CD4-positive, alpha-beta memory T cell (primary cell): Measurements from ENCODE around the gene SNX3. TPM values are rescaled to one million over a fixed set of nuclear protein-coding genes. Genes with fewer than 3 reads are reported as not detected.

Source experiments
- CTCF ChIA-PET: fragments of 350-600 bp; sonication (Branson Sonifier 250); formaldehyde crosslinking; loops from one replicate; lab custom pipeline; 2021; ENCODE audit warnings: inconsistent platforms; ENCODE audit not compliant: partially characterized antibody; lab: Charles Lee
- POLR2A ChIA-PET: fragments of 350-600 bp; sonication (Branson Sonifier 250); formaldehyde crosslinking; loops from one replicate; lab custom pipeline; 2021; ENCODE audit not compliant: partially characterized antibody; lab: Charles Lee
- DNase-seq, 5 donors: peaks; one replicate each; pipeline versions ENCODE4 v3.0.0 to v3.0.0-alpha.2; 2020 to 2022; ENCODE audit warnings: mixed read lengths in 1 of 5
- H3K27ac ChIP-seq: one replicate; pipeline ENCODE4 v1.7.0; 2013; ENCODE audit warnings: low read depth, low read length
- H3K27me3 ChIP-seq: 2 replicates; pipeline ENCODE4 v1.7.0; 2013; ENCODE audit warnings: mild to moderate bottlenecking, low read length, moderate library complexity; ENCODE audit not compliant: insufficient read depth
- H3K36me3 ChIP-seq: 2 replicates; pipeline ENCODE4 v1.7.0; 2013; ENCODE audit warnings: mild to moderate bottlenecking, low read length, moderate library complexity; ENCODE audit not compliant: insufficient read depth
- H3K4me1 ChIP-seq: 2 replicates; pipeline ENCODE4 v1.7.0; 2013; ENCODE audit warnings: mild to moderate bottlenecking, low read length, moderate library complexity; ENCODE audit not compliant: insufficient read depth
- H3K4me3 ChIP-seq, 2 donors: one replicate each; pipeline ENCODE4 v1.7.0; 2013; ENCODE audit warnings: low read length in 2 of 2, mild to moderate bottlenecking in 1 of 2
- H3K9me3 ChIP-seq, 2 donors: one replicate each; pipeline ENCODE4 v1.7.0; 2013; ENCODE audit warnings: low read length in 2 of 2, control low read depth in 1 of 2; ENCODE audit not compliant: control insufficient read depth in 1 of 2
- H3K27ac Mint-ChIP-seq, 7 donors: one replicate each; pipeline ENCODE4 v1.8.0; 2020 to 2021; ENCODE audit warnings: mixed read lengths in 7 of 7, mild to moderate bottlenecking in 6 of 7, inconsistent platforms in 3 of 7, moderate library complexity in 3 of 7
- H3K27me3 Mint-ChIP-seq, 2 donors: one replicate each; pipeline ENCODE4 v1.8.0; 2020 to 2021; ENCODE audit warnings: mixed read lengths in 2 of 2
- H3K36me3 Mint-ChIP-seq, 2 donors: one replicate each; pipeline ENCODE4 v1.8.0; 2020 to 2021; ENCODE audit warnings: mixed read lengths in 2 of 2, inconsistent platforms in 1 of 2, mild to moderate bottlenecking in 1 of 2
- H3K4me1 Mint-ChIP-seq, 4 donors: one replicate each; pipeline ENCODE4 v1.8.0; 2020 to 2021; ENCODE audit warnings: mixed read lengths in 4 of 4, mild to moderate bottlenecking in 1 of 4
- H3K4me3 Mint-ChIP-seq, 8 donors: one replicate each; pipeline ENCODE4 v1.8.0; 2020 to 2021; ENCODE audit warnings: mixed read lengths in 8 of 8, mild to moderate bottlenecking in 7 of 8, moderate library complexity in 6 of 8, inconsistent platforms in 3 of 8
- H3K9me3 Mint-ChIP-seq, 8 donors: one replicate each; pipeline ENCODE4 v1.8.0; 2020 to 2021; ENCODE audit warnings: mixed read lengths in 8 of 8, mild to moderate bottlenecking in 5 of 8, inconsistent platforms in 3 of 8, moderate library complexity in 1 of 8
- intact Hi-C: fragments of 100-400 bp; cut with micrococcal nuclease; formaldehyde crosslinking; loops from one replicate; pipeline ENCODE4 v1.15.1; 2023
- polyA plus RNA-seq, 2 donors: library from polyadenylated mRNA; unstranded; fragments of 300-500 nt; fragmentation: Illumina TruSeq; gene quantifications; one replicate each; pipeline ENCODE4 v1.2.3, GENCODE V29; 2021
- total RNA-seq, 2 experiments: library from RNA; stranded (reverse); gene quantifications; one replicate each; pipeline ENCODE4 v1.2.3, GENCODE V29; 2021

SNX3 gene
- total and polyA plus RNA-seq, 4 experiments from 2014 or later = 65.9 to 261 (median 127) TPM

DNA sequence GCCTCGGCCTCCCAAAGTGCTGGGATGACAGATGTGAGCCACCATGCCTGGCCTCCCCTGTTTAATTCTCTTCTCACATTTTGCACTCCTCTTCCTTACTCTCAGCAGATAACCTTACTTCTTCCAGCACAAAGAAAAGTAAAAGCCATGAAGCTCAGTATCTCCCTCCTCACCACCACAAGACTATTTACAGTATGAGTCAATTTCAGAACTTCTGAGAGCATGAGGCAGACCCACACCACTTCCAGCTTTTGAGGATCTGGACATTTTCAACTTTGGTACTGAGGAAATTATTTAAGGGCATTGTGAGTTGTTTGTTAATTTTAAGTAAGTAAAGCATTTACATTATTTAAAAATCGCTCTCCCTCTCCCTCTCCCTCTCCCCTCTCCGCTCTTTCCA lies 8.0 kb upstream of the SNX3 start:
- no peak for DNase-seq
- H3K27ac ChIP-seq = no peak overlapping the region
- H3K4me1 ChIP-seq = no peaks in the 10 kb centered on the region
- no peaks in the 10 kb centered on the region for H3K9me3 ChIP-seq
- peaks cover under 1 to 2% of the 10 kb centered on the region in 2 donors for H3K27me3 Mint-ChIP-seq
- H3K36me3 Mint-ChIP-seq = no peaks in the 10 kb centered on the region
- no peak overlapping the region for H3K27ac Mint-ChIP-seq
- no peaks in the 10 kb centered on the region for H3K9me3 Mint-ChIP-seq
- no peaks in the 10 kb centered on the region for H3K4me1 Mint-ChIP-seq
- POLR2A ChIA-PET = no interaction called here
- CTCF ChIA-PET = interaction anchor here (0.9 kb wide), 1 partner anchor 30 kb away, joined by 3 read pairs; no protein-coding TSS in a partner anchor
- H3K36me3 ChIP-seq = no peaks in the 10 kb centered on the region
- no peak overlapping the region for H3K4me3 ChIP-seq
- H3K4me3 Mint-ChIP-seq = no peak overlapping the region
- intact Hi-C loops = loop anchor here (10.0 kb wide), 1 partner anchor 826 kb away; the partner anchor contains the start of genes CEP57L1 and SESN1
- no peaks in the 10 kb centered on the region for H3K27me3 ChIP-seq

DNA sequence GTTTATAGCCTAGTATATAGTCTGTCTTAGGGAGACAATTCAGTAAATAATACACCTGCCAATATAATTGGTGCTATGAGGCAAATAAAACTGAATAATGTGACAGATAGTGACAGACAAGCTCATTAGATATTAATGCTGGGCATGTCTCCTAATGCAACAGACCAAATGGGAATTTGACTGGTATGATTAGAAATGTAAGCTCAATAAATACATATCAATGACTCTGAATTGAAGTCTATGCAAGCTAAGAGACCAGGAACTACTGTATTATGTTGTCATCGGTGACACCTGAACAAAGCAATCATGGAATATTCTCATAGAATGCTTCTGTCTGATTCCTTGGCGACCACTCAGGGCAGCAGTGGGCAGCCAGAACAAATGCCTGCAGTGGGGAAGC lies 2.5 kb upstream of the SNX3 start:
- H3K27ac Mint-ChIP-seq = peak overlapping the region in 1 of 7 donors; percentile 14
- peaks cover 0 to 8% of the 10 kb centered on the region in 2 donors for H3K36me3 Mint-ChIP-seq
- Histone ChIP-seq H3K4me1 (peaks cover 24% of the 10 kb centered on the region), H3K4me3 (no peak overlapping the region), H3K36me3 (no peaks in the 10 kb centered on the region), H3K9me3 (no peaks in the 10 kb centered on the region), H3K27ac (no peak overlapping the region), H3K27me3 (no peaks in the 10 kb centered on the region)
- no peak for DNase-seq
- no peak overlapping the region for H3K4me3 Mint-ChIP-seq
- H3K4me1 Mint-ChIP-seq = peaks cover 9 to 22% (median 15%) of the 10 kb centered on the region in 4 donors
- ChIA-PET POLR2A (interaction anchor here (1.0 kb wide), 1 partner anchor 31 kb away, joined by 3 read pairs; the partner anchor contains the start of gene AFG1L), CTCF (interaction anchor here (1.0 kb wide), 1 partner anchor 21 kb away, joined by 3 read pairs; no protein-coding TSS in a partner anchor)
- H3K9me3 Mint-ChIP-seq = no peaks in the 10 kb centered on the region
- intact Hi-C loops = loop anchor here (5.0 to 10.0 kb wide), 3 partner anchors 229 to 831 kb away; partner anchors contain the start of genes CEP57L1, PDSS2 and SESN1
- peaks cover 0 to 2% of the 10 kb centered on the region in 2 donors for H3K27me3 Mint-ChIP-seq

- intact Hi-C loops = loop anchor here (2.0 to 10.0 kb wide), 7 partner anchors 141 to 1431 kb away; partner anchors contain the start of genes AK9, CD164, CEP57L1 and FIG4
- no peaks in the 10 kb centered on the region for H3K9me3 ChIP-seq
- peaks cover 46% of the 10 kb centered on the region for H3K4me1 ChIP-seq
- Mint-ChIP-seq H3K4me1 (peaks cover 15 to 44% (median 27%) of the 10 kb centered on the region in 4 donors), H3K9me3 (no peaks in the 10 kb centered on the region), H3K4me3 (peak overlapping the region; percentile 86 to 97 (median 92)), H3K36me3 (peaks cover 5 to 12% of the 10 kb centered on the region in 2 donors), H3K27ac (peak overlapping the region; percentile 85 to 97 (median 94)), H3K27me3 (peaks cover 0 to 2% of the 10 kb centered on the region in 2 donors)
- H3K27me3 ChIP-seq = no peaks in the 10 kb centered on the region
- DNase-seq = peak; percentile 12 to 45 (median 19)
- peak overlapping the region; percentile 86 to 93 for H3K4me3 ChIP-seq
- H3K36me3 ChIP-seq = no peaks in the 10 kb centered on the region
- ChIA-PET CTCF (interaction anchor here (1.2 to 2.5 kb wide), 4 partner anchors 35 to 233 kb away, joined by 3 to 13 read pairs (median 4); partner anchors contain the start of gene AFG1L), POLR2A (interaction anchor here (0.6 to 3.3 kb wide), 20 partner anchors 10 to 1934 kb away, joined by 3 to 86 read pairs (median 4); partner anchors contain the start of genes AFG1L, AK9, ATG5 and CD164)
- H3K27ac ChIP-seq = peak overlapping the region; percentile 84
These were observed 573 bp downstream of the SNX3 start for GRCh38 chr6:108260126-108260808.

DNA sequence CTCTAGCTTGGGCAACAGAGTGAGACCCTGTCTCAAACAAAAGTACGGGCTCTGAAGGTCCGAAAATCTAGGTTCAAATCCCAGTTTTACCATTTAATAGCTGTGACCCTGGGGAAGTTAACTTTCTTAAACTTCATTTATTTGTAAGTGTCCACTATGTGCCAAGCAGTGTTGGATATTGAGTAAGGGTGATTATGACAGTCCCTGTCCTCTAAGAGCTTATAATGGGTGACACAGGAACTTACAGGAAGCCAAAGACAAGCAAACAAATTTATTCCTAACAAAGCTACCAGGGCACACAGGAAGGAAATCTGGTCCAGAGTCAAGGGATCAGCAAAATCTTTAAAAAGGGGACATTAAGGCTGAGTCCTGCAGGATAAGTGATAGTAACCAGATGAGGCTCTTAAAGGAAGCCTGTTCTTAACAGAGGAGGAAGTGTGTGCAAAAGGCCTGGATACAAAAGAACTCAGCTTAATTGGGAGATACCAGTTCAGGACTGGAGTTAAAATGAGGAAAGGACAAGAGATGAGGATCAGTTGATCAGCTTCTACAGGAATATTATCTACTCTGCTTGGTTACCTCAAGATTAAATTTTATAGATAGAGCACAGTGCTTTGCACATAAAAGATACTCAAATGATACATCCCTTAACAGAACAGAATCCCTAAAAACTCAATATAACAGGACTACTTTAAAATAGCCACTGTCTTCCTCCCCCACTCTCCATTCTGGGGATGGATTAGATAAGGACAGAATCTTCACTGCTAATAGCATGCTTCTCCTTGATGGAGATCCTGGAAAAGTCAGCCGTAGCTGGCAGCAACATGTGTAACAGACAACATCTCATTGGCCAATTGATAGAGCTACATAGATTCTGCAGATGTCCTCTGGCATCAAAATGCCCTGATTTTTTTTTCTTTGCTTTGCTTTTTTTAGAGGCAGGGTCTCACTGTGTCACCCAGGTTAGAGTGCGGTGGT lies 6.1 kb downstream of the SNX3 start:
- H3K4me1 Mint-ChIP-seq = peaks cover 37 to 85% (median 50%) of the 10 kb centered on the region in 4 donors
- Histone ChIP-seq H3K4me1 (peaks cover 53% of the 10 kb centered on the region), H3K27me3 (no peaks in the 10 kb centered on the region), H3K4me3 (no peak overlapping the region), H3K36me3 (no peaks in the 10 kb centered on the region), H3K27ac (no peak overlapping the region), H3K9me3 (no peaks in the 10 kb centered on the region)
- H3K36me3 Mint-ChIP-seq = peaks cover 8 to 29% of the 10 kb centered on the region in 2 donors
- peak overlapping the region in 2 of 8 donors; percentile 3 to 25 for H3K4me3 Mint-ChIP-seq
- no peaks in the 10 kb centered on the region for H3K27me3 Mint-ChIP-seq
- H3K9me3 Mint-ChIP-seq = no peaks in the 10 kb centered on the region
- peak overlapping the region in 3 of 7 donors; percentile 8 to 49 (median 17) for H3K27ac Mint-ChIP-seq
- no peak for DNase-seq
- POLR2A ChIA-PET = interaction anchor here (1.2 kb wide), 1 partner anchor 21 kb away, joined by 4 read pairs; no protein-coding TSS in a partner anchor
- intact Hi-C loops = no loop called here
- CTCF ChIA-PET = interaction anchor here (0.8 to 1.5 kb wide), 3 partner anchors 10 to 13 kb away, joined by 3 to 4 read pairs (median 3); no protein-coding TSS in a partner anchor

DNA sequence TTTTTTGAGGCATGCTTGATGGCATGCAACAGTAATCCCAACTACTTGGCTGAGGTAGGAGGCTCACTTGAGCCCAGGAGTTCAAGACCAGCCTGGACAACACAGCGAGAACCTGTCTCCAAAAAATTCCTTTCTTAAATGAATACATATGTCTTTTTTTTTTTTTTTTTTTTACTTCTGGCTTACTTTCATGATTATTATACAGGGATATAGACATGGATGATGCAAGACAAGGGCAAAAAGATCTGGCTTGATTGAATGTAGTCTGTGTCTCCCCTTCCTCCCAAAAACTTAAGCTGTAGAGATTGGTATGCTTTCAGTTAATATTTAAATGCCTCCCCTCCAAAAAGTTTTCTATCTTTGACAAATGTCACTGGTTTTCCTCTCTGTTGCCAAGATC lies 7.6 kb downstream of the SNX3 start:
- no peak overlapping the region for H3K27ac ChIP-seq
- no peak overlapping the region for H3K4me3 ChIP-seq
- H3K9me3 ChIP-seq = no peaks in the 10 kb centered on the region
- intact Hi-C loops = no loop called here
- POLR2A ChIA-PET = no interaction called here
- H3K9me3 Mint-ChIP-seq = no peaks in the 10 kb centered on the region
- H3K4me3 Mint-ChIP-seq = peak overlapping the region in 1 of 8 donors; percentile 7
- no peaks in the 10 kb centered on the region for H3K27me3 Mint-ChIP-seq
- peaks cover 9 to 31% of the 10 kb centered on the region in 2 donors for H3K36me3 Mint-ChIP-seq
- peaks cover 40% of the 10 kb centered on the region for H3K4me1 ChIP-seq
- no peak for DNase-seq
- no peaks in the 10 kb centered on the region for H3K36me3 ChIP-seq
- CTCF ChIA-PET = interaction anchor here (0.8 kb wide), 1 partner anchor 573 kb away, joined by 3 read pairs; no protein-coding TSS in a partner anchor
- H3K27ac Mint-ChIP-seq = peak overlapping the region in 1 of 7 donors; percentile 30
- peaks cover 37 to 81% (median 49%) of the 10 kb centered on the region in 4 donors for H3K4me1 Mint-ChIP-seq
- no peaks in the 10 kb centered on the region for H3K27me3 ChIP-seq

DNA sequence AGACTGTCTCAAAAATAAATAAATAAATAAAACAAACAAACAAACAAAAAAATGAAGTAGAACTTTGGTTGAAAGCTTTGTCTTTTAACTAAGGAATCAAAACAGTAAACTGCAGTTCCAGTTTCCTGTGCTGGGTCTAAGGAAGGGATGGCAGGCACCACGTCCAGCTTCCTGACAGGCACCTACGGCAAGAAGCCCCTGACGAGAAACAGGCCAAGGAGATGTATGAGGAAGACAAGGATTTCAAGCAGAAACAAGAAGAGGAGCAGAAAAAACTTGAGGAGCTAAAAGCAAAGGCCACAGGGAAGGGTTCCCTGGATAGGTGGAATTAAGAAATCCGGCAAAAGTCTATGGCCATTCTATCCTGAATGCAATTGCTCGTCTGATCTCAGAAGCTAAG lies 8.8 kb downstream of the SNX3 start:
- no peak overlapping the region for H3K27ac ChIP-seq
- H3K4me1 ChIP-seq = peaks cover 31% of the 10 kb centered on the region
- Mint-ChIP-seq H3K9me3 (no peaks in the 10 kb centered on the region), H3K4me3 (peak overlapping the region in 1 of 8 donors; percentile 62), H3K4me1 (peaks cover 37 to 80% (median 50%) of the 10 kb centered on the region in 4 donors), H3K36me3 (peaks cover 17 to 34% of the 10 kb centered on the region in 2 donors), H3K27ac (peak overlapping the region in 1 of 7 donors; percentile 43), H3K27me3 (no peaks in the 10 kb centered on the region)
- intact Hi-C loops = no loop called here
- CTCF ChIA-PET = interaction anchor here (1.5 to 1.7 kb wide), 2 partner anchors 10 to 241 kb away, joined by 3 to 5 read pairs; no protein-coding TSS in a partner anchor
- H3K4me3 ChIP-seq = no peak overlapping the region
- no peaks in the 10 kb centered on the region for H3K36me3 ChIP-seq
- DNase-seq = no peak
- POLR2A ChIA-PET = no interaction called here
- H3K27me3 ChIP-seq = no peaks in the 10 kb centered on the region
- no peaks in the 10 kb centered on the region for H3K9me3 ChIP-seq
